Caco-2 (cell line): ENCODE measurements around the gene ATG13. TPM values are rescaled to one million over a fixed set of nuclear protein-coding genes. Genes with fewer than 3 reads are reported as not detected.
A peak's percentile ranks its signal among the peaks of the same experiment; 100 is the strongest.

Experiments
- BruUV-seq: library from RNA; stranded (reverse); fragments of 400-500 nt; replicated peaks from 2 replicates; lab custom pipeline; 2021; lab: Mats Ljungman, UMichigan
- CTCF ChIA-PET: fragments of 300-600 bp; sonication (Branson Sonifier 250); formaldehyde crosslinking; loops from one replicate; lab custom pipeline; 2022; ENCODE audit warnings: antibody characterized with exemption; lab: Charles Lee
- POLR2A ChIA-PET: fragments of 300-600 bp; sonication (Branson Sonifier 250); formaldehyde crosslinking; loops from one replicate; lab custom pipeline; 2022; ENCODE audit warnings: antibody characterized with exemption; lab: Charles Lee
- DNase-seq, 2 experiments: peaks; one replicate each; pipeline versions ENCODE4 v3.0.0 to v3.0.0-alpha.2; 2020 to 2022
- H3K27me3 ChIP-seq: replicated peaks from 2 replicates; pipeline ENCODE4 v1.6.0; 2011; ENCODE audit warnings: low read length; ENCODE audit not compliant: control insufficient read depth, insufficient read depth
- H3K36me3 ChIP-seq: 2 replicates; pipeline ENCODE4 v1.5.1; 2011; ENCODE audit warnings: low read length; ENCODE audit not compliant: control insufficient read depth, insufficient read depth
- H3K4me1 ChIP-seq: fragments of 250-450 bp; sonication (Bioruptor Pico); 2 replicates; pipeline ENCODE4 v1.5.1; 2020; ENCODE audit warnings: mild to moderate bottlenecking
- H3K4me3 ChIP-seq: 2 replicates; pipeline ENCODE4 v1.5.1; 2011; ENCODE audit warnings: low read depth, mild to moderate bottlenecking, control low read depth, low read length
- H3K9me3 ChIP-seq: fragments of 250-450 bp; sonication (Bioruptor Pico); 2 replicates; pipeline ENCODE4 v1.5.1; 2020; ENCODE audit warnings: mild to moderate bottlenecking, moderate library complexity
- H3K27ac Mint-ChIP-seq: one replicate; pipeline ENCODE4 v1.8.0; 2022; ENCODE audit warnings: mixed read lengths; ENCODE audit not compliant: unreplicated experiment
- H3K27me3 Mint-ChIP-seq: one replicate; pipeline ENCODE4 v1.8.0; 2022; ENCODE audit warnings: mixed read lengths; ENCODE audit not compliant: insufficient read depth, unreplicated experiment
- H3K36me3 Mint-ChIP-seq: one replicate; pipeline ENCODE4 v1.8.0; 2022; ENCODE audit warnings: mild to moderate bottlenecking, mixed read lengths; ENCODE audit not compliant: insufficient read depth, unreplicated experiment
- H3K4me1 Mint-ChIP-seq: one replicate; pipeline ENCODE4 v1.8.0; 2022; ENCODE audit warnings: low read depth, mixed read lengths; ENCODE audit not compliant: unreplicated experiment
- H3K4me3 Mint-ChIP-seq: one replicate; pipeline ENCODE4 v1.8.0; 2022; ENCODE audit warnings: mild to moderate bottlenecking, moderate library complexity, mixed read lengths; ENCODE audit not compliant: unreplicated experiment
- H3K9me3 Mint-ChIP-seq: one replicate; pipeline ENCODE4 v1.8.0; 2022; ENCODE audit warnings: mixed read lengths; ENCODE audit not compliant: unreplicated experiment
- intact Hi-C: fragments of 100-400 bp; cut with micrococcal nuclease; formaldehyde crosslinking; loops from one replicate; pipeline ENCODE4 v1.10.0; 2022; ENCODE audit not compliant: unreplicated experiment
- total RNA-seq: library from RNA; stranded (reverse); gene quantifications from 2 replicates; pipeline ENCODE4 v1.2.3, GENCODE V29; 2022
- TF ChIP-seq, protein P1 (sequence below), 2 experiments: fragments of 200-600 bp in 1 of 2; IDR thresholded peaks; 1 replicate in 1 of 2; 2 replicates in 1 of 2; pipeline versions ENCODE4 v1.5.1 to v1.8.0; 2011 to 2022; ENCODE audit warnings: antibody characterized with exemption in 1 of 2, control low read depth in 1 of 2, inconsistent platforms in 1 of 2, low read depth in 1 of 2, low read length in 1 of 2, mild to moderate bottlenecking in 1 of 2, moderate library complexity in 1 of 2; ENCODE audit not compliant: insufficient read depth in 1 of 2, severe bottlenecking in 1 of 2, unreplicated experiment in 1 of 2

The ATG13 gene
- total RNA-seq, 1 experiment from 2014 or later: 101 TPM

DNA sequence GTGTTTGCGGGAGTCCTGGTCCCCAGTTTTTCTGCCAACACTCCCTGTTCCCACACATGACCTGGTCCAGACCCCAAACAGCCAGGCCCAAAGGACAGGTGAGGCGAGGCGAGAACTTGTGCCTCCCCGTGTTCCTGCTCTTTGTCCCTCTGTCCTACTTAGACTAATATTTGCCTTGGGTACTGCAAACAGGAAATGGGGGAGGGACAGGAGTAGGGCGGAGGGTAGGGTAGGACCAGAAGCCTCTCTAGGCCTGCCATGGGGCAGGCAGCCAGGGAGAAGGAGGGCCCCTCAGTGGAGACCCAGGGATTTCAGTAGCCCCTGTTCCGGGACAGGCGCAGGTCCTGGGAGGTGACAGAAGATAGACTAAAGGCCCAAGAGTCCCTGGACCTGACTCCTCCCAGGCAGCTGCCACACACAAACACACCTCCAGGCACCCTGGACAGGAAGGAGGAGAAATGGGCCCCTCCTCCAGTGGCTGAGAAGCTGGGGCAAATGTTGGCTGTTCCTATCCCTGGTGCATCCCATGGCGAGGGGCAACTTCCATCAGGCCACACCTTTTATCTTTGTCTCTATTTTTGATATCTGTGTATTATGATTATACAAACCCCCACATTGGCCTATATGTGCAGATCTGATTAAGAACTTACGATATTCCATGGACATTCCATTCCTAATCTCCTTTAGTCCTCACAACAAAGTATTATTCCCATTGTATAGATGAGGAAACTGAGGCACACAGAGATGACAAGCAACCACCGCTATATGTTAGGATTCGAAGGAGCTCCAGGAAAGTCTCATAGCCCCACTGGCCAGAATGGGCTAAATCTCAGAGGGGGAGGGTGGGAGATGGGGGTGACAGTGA is 101.0 kb downstream of the ATG13 start:
- H3K4me1 Mint-ChIP-seq: peaks cover 11% of the 10 kb centered on the region
- TF ChIP-seq, protein P1, sequence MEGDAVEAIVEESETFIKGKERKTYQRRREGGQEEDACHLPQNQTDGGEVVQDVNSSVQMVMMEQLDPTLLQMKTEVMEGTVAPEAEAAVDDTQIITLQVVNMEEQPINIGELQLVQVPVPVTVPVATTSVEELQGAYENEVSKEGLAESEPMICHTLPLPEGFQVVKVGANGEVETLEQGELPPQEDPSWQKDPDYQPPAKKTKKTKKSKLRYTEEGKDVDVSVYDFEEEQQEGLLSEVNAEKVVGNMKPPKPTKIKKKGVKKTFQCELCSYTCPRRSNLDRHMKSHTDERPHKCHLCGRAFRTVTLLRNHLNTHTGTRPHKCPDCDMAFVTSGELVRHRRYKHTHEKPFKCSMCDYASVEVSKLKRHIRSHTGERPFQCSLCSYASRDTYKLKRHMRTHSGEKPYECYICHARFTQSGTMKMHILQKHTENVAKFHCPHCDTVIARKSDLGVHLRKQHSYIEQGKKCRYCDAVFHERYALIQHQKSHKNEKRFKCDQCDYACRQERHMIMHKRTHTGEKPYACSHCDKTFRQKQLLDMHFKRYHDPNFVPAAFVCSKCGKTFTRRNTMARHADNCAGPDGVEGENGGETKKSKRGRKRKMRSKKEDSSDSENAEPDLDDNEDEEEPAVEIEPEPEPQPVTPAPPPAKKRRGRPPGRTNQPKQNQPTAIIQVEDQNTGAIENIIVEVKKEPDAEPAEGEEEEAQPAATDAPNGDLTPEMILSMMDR (IDR thresholded peaks at IDR 0.05; ENCODE audit: insufficient read depth in 1 of 2, low read depth in 1 of 2, low read length in 1 of 2, severe bottlenecking in 1 of 2, unreplicated experiment in 1 of 2): no peak
- H3K27me3 Mint-ChIP-seq: no peaks in the 10 kb centered on the region
- peak overlapping the region; percentile 92 for H3K27ac Mint-ChIP-seq
- Histone ChIP-seq H3K36me3 (peaks cover 1% of the 10 kb centered on the region; the same call in 1 of the 2 replicates), H3K27me3 (no peaks in the 10 kb centered on the region), H3K4me3 (no peak overlapping the region), H3K9me3 (no peaks in the 10 kb centered on the region), H3K4me1 (peaks cover 34% of the 10 kb centered on the region)
- H3K4me3 Mint-ChIP-seq: peak overlapping the region; percentile 68
- ChIA-PET CTCF (interaction anchor here (0.6 to 1.1 kb wide), 4 partner anchors 9 to 329 kb away, joined by 3 to 8 read pairs (median 4); partner anchors contain the start of genes ARHGAP1 and ZNF408), POLR2A (interaction anchor here (0.6 to 1.2 kb wide), 2 partner anchors 18 to 454 kb away, joined by 5 to 14 read pairs; partner anchors contain the start of genes ARHGAP1 and ZNF408)
- H3K9me3 Mint-ChIP-seq: no peaks in the 10 kb centered on the region
- DNase-seq: peak; percentile 75 to 89
- BruUV-seq: no TSS peak
- peaks cover 4% of the 10 kb centered on the region for H3K36me3 Mint-ChIP-seq
- intact Hi-C loops: loop anchor here (1.0 to 5.0 kb wide), 2 partner anchors 18 to 166 kb away; partner anchors contain the start of gene ARHGAP1

- H3K36me3 ChIP-seq: peaks cover 1% of the 10 kb centered on the region; the same call in 1 of the 2 replicates
- peaks cover 34% of the 10 kb centered on the region for H3K4me1 ChIP-seq
- POLR2A ChIA-PET: interaction anchor here (0.6 to 1.2 kb wide), 2 partner anchors 18 to 114 kb away, joined by 7 to 14 read pairs; partner anchors contain the start of genes ARHGAP1 and ZNF408
- H3K27ac Mint-ChIP-seq: peak within 1 kb of the TSS; percentile 92
- intact Hi-C loops: loop anchor here (5.0 kb wide), 1 partner anchor 167 kb away; no protein-coding TSS in a partner anchor
- H3K9me3 Mint-ChIP-seq: no peaks in the 10 kb centered on the region
- TF ChIP-seq, protein P1 (IDR thresholded peaks at IDR 0.05; ENCODE audit: insufficient read depth in 1 of 2, low read depth in 1 of 2, low read length in 1 of 2, severe bottlenecking in 1 of 2, unreplicated experiment in 1 of 2): no peak
- no peaks in the 10 kb centered on the region for H3K9me3 ChIP-seq
- peak; percentile 83 to 86 for DNase-seq
- peak within 1 kb of the TSS; percentile 40 for H3K4me3 ChIP-seq
- H3K27me3 ChIP-seq: no peaks in the 10 kb centered on the region
- no TSS peak for BruUV-seq
- H3K27me3 Mint-ChIP-seq: no peaks in the 10 kb centered on the region
- CTCF ChIA-PET: interaction anchor here (0.8 to 1.0 kb wide), 2 partner anchors 9 to 229 kb away, joined by 3 to 5 read pairs; no protein-coding TSS in a partner anchor
- H3K36me3 Mint-ChIP-seq: peaks cover 4% of the 10 kb centered on the region
- H3K4me3 Mint-ChIP-seq: peak within 1 kb of the TSS; percentile 68
- peaks cover 11% of the 10 kb centered on the region for H3K4me1 Mint-ChIP-seq
These were observed 101.7 kb downstream of the ATG13 start, which contains the start of gene F2 for GRCh38 chr11:46719048-46719542. TSS of gene F2 (plus strand) at chr11:46719213. CDS start at chr11:46719236, 23 bp downstream.
